GM12872 (cell line): ENCODE measurements around the gene RAC2.

Experiments used
- CTCF ChIP-seq: IDR thresholded peaks from 3 replicates; pipeline ENCODE4 v1.5.1; 2011; ENCODE audit warnings: low read depth, mild to moderate bottlenecking, low read length, moderate library complexity; ENCODE audit not compliant: insufficient read depth

RAC2 gene

GRCh38 chr22:37185646-37186227 is 58.3 kb downstream of the RAC2 start:
- no peak for TF ChIP-seq CTCF

- no peak for TF ChIP-seq CTCF
Observed at GRCh38 chr22:37184816-37185541, 59.1 kb downstream of the RAC2 start.

- TF ChIP-seq CTCF = no peak
Observed at GRCh38 chr22:37184380-37184755, 59.7 kb downstream of the RAC2 start.

GRCh38 chr22:37183432-37184379 is 60.4 kb downstream of the RAC2 start:
- no peak for TF ChIP-seq CTCF

GRCh38 chr22:37182949-37183245 is 61.2 kb downstream of the RAC2 start:
- TF ChIP-seq CTCF = no peak

- no peak for TF ChIP-seq CTCF
Observed at GRCh38 chr22:37182101-37182948, 61.7 kb downstream of the RAC2 start.
